Stimulated activated CD4-positive, alpha-beta T cell treated with anti-CD3 and anti-CD28 coated beads, Interleukin-15, amount 100 ng/mL, for 1 hour (primary cell): ENCODE data around the gene NCOA7.
A peak's percentile ranks its signal among the peaks of the same experiment; 100 is the strongest.
"Not testable (repeated sequence)": the region's sequence is repeated elsewhere in the genome, so short reads cannot be mapped to it uniquely, and the experiment has no call there.

Experiments used
- DNase-seq, 2 donors: peaks; one replicate each; pipeline ENCODE4 v3.0.0-alpha.2; 2020; ENCODE audit warnings: low read depth in 1 of 2, low spot score in 1 of 2

Gene NCOA7

DNA sequence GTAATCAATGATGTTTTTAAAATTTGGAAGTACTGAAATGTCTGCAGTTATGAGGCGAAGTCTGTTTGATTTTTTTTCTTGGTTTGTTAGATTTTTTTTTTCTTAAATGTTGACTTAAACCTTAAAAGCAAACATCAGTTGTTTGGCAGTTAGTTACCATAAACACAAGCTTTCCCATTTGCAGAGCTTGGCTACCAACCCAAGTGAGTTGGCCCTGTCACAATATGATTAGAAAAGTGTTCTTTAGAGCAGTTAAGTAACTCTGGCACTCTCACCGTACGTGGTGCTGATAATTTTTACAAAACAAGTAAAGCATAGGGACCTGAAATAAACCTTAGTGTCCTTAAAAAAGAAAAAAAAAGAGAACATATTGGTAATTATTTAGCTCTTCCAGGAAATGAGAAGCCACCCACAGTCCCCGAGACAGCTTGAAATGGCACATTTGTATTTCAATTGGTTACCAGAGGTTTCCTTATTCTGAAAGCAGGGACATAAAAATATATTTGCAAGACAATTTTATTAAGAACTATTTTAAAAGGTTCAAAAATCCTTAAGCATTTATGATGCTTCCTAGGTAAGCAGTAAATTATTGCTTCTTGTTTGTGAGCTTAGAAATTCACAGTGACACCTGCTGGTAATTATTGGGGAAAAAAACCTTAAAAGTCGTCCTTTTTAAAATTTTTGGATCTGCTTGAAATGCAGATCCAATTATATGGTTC lies 37.4 kb upstream of the NCOA7 start:
- DNase-seq: no peak

DNA sequence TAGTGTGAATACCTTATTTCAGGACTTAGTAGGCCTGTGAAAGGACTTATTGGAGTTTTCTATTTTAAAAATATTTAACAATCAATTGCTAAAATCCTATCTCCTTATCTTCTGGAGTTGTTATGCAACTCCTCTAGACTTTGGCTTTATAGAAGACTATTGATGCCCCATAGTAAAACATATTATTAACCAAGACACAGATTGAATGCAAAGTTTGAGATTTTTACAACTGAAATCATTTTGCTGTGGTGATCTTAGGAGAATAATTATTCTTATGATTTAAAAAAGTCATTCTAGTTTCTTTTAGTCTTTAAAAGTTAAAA lies 36.9 kb upstream of the NCOA7 start:
- no peak for DNase-seq

DNA sequence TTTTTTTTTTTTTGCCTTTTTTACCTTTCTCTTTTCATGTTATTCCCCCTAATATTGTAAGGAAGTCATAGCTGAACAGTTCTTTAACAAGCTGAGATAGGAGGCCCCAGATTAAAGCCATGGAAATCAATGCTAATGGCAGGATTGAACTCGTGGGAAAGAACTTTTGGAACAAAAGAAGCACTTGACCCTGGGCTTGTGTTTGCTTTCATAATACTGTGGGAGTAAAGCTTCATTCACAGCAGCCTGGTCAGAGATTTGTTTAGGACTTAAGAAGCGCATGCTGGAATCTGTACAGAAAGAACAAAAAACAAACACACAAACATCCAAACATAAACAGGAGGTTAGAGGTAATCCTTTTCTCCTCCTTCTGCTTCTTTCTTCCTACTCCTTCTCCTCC lies 36.2 kb upstream of the NCOA7 start:
- DNase-seq: no peak

DNA sequence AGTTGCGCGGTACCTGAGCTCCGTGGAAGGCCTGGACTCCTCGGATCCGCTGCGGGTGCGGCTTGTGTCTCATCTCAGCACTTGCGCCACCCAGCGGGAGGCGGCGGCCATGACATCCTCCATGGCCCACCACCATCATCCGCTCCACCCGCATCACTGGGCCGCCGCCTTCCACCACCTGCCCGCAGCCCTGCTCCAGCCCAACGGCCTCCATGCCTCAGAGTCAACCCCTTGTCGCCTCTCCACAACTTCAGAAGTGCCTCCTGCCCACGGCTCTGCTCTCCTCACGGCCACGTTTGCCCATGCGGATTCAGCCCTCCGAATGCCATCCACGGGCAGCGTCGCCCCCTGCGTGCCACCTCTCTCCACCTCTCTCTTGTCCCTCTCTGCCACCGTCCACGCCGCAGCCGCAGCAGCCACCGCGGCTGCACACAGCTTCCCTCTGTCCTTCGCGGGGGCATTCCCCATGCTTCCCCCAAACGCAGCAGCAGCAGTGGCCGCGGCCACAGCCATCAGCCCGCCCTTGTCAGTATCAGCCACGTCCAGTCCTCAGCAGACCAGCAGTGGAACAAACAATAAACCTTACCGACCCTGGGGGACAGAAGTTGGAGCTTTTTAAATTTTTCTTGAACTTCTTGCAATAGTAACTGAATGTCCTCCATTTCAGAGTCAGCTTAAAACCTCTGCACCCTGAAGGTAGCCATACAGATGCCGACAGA lies 31.4 kb upstream of the NCOA7 start:
- DNase-seq: no peak

DNA sequence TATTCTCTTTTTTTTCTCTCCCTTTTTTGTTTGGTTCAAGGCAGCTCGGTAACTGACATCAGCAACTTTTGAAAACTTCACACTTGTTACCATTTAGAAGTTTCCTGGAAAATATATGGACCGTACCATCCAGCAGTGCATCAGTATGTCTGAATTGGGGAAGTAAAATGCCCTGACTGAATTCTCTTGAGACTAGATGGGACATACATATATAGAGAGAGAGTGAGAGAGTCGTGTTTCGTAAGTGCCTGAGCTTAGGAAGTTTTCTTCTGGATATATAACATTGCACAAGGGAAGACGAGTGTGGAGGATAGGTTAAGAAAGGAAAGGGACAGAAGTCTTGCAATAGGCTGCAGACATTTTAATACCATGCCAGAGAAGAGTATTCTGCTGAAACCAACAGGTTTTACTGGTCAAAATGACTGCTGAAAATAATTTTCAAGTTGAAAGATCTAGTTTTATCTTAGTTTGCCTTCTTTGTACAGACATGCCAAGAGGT lies 30.8 kb upstream of the NCOA7 start:
- no peak for DNase-seq

DNA sequence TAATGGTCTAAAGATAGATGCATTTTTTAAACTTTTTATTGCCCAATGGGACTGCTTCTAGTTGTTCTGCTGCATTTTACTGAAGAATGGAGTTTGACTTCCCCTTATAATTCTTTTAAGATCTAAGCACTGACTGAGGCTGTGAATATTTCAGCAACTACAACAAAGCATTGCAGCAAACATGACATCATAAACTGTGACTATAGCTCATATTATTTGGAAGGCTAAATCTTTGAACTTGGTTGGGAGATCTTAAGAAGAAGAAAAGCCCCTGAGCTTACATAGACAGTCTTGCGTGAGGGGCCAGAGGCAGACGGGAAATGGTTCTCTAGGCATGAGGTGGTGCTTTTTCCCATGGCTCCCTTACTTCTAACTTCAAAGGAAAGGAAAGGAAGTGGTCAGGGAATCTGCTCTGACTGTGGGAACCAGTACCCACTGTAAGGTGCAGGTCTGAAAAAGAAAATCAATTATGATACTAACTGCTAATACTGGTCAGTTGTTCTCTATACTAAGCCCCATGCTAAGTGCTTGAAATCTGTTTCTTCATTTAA lies 26.6 kb upstream of the NCOA7 start:
- no peak for DNase-seq

DNA sequence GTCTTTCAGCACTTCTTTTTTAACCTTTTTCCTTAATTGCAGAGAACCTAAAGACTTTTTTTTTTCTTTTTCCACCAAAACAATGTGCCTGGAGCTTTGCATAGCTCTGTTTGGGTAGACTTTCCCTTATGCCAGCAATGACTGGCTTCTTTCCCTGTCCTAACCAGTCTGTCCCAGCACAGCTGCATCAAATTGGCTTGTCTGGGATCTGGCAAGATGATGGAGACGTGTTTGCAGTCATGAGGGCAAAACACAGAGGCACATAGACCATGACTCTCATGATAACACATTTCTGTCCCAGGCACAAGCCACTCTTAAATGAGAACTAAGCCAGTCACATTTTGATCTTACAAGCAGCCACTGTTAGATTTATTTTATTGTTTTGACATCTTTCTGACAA lies 24.8 kb upstream of the NCOA7 start:
- no peak for DNase-seq

DNA sequence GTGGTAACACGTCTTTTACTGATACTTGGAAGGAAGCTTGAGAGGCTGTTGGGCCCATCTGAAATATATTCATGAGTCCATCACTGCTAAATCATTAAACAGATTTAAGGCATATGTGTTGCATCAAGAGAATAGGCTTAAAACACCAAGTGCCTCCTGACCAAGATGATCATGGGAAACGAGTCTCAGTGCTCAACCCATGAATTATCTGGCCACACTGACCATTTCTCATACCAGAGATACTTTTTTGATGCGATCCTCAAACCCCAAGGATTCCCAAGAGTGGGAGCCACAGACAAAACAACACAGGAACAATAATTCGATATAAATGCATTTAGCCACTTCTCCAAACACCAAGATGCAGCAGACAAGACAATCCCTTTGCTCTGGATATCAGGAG lies 24.1 kb upstream of the NCOA7 start:
- no peak for DNase-seq

DNA sequence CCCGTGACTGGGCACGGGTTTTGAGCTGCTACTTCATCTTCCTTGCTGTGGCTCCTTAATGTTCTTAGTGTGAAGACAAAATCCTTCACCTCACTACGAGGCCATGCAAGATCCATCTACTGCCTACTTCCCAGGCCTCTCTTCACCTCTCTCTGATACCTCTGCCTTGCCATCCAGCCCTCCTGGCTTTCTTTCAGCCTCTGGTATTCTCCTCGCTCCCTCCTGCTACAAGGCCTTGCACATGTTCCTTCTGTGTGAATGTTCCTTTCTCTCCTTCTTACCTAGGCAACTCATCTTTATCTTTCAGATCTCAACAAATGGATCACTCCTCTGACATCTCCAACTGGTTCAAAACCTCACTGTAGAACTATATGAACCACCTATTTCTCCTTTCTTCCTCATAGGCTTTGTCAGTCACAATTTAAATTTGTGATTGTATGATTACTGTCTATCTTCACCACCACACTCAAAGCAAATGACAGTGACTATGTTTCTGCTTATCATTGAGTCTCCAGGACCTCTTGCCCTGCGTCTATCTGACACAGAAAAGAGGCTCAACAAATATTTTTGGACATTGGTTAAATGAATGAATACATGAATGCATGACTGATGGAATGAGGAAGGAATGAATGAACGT lies 21.5 kb upstream of the NCOA7 start:
- no peak for DNase-seq

DNA sequence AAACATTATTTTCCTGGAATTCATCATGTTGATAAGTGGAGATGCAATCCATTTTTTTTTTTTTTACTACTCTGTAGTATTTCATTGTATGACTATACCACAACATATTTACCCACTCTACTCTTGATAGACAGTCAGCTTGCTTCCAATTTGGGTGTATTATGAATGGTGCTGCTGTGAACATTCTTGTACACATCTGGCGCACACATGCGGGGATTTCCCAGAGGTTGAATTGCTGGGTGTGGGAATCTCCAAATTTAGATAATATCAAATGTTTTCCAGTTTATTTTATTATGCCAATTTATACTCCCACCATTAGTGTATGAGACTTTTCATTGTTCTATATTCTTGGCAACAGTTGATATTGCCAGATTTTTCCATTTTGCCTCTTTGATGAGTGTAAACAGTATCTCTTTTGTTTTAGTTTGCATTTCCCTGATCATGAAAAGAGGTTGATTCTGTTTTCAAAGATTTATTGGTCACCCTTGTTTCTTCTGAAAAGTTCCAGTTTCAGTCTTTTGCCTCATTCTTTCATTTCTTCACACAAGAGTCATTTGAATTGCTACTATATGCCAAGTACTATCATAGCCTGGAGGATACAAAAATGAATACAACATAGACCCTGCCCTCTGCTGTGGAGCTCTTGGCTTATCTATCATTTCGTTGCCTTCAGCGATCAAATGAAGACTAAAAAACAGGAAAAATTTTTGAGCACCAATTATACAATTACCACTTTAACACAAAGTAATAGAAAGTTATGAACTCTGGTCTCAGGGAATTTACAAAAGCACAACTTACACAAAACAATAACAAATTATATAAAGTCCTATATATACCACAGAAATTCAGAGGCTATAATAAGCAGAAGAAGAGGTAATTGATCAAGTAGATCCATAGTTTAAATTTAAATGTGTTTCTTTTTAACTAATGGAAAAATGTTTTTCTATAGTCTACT lies 17.1 kb upstream of the NCOA7 start:
- no peak for DNase-seq

DNA sequence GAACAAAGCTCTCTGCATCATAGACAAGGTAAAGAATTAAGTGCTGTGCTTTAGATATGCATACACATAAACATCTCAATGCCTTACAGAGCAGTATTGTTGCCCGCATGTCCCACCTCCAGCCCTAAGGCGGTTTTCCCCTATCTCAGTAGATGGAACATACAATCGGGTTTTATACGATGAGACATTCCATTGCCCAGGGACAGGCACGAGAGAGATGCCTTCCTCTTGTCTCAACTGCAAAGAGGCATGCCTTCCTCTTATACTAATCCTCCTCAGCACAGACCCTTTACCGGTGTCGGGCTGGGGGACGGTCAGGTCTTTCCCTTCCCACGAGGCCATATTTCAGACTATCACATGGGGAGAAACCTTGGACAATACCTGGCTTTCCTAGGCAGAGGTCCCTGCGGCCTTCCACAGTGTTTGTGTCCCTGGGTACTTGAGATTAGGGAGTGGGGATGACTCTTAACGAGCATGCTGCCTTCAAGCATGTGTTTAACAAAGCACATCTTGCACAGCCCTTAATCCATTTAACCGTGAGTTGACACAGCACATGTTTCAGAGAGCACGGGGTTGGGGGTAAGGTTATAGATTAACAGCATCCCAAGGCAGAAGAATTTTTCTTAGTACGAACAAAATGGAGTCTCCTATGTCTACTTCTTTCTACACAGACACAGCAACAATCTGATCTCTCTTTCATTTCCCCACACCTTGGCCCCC lies 14.5 kb upstream of the NCOA7 start:
- not testable (repeated sequence) for DNase-seq

DNA sequence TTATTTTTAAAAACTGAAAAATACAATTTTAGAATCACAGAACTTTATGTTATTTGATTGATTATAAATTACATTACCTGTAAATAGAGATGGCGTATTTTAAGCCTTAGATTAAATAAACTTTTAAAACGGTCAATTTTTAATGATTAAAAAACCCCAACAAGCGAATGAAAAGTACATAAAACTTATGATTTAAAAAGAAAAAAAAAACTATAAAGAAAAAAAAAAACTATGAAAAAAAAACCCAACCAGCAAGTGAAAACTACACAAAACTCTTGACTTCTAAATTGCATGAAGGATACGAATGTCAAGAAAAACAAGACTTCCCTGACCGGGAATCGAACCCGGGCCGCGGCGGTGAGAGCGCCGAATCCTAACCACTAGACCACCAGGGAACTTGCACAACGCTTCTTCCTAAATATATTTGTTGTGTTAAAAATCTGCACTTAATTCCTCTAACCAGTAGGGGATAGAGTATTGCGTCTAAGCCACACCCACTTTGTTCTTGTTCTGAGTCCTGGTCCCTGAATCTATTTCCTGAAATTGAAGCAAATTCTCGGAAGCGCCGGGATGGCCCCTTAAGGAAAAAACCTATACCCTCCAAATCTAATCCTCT lies 10.7 kb upstream of the NCOA7 start:
- DNase-seq: peak; percentile 71 to 79

DNA sequence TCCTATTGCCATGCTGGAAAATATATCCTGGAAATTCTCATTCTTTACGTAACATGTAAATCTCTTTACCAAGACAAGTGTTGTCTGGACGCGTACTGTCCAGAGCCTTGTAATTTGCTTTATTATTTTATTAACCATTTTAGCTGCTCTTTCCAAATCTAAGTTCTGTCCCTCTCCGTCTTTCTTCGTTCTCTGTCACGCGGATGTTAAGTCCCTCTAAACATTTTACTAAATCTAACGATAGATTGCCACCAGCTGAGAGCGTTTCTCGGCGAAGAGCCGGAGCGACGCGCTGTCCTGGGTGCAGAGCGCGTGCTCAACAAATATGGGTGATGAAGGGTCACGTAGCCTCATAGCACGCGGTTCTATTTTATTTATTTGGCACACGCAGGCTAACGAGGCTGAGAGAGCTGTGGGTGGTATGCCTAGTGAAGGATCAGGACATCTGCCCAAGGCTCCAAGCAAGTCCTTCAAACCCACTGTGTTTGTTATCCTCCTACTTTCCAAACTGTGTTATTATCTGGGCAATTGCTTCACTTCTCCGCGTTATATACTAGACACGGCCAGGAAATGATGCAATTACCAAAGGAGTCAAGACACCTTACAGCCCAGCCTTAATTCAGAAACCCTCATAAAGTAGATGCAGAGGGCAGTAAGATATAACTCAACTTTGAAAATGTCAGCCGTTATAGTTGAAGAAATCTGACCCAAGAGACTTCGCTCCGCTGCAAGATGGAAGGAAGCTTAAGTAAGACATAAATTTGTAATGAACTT lies 10.0 kb upstream of the NCOA7 start:
- peak; percentile 20 to 33 for DNase-seq

DNA sequence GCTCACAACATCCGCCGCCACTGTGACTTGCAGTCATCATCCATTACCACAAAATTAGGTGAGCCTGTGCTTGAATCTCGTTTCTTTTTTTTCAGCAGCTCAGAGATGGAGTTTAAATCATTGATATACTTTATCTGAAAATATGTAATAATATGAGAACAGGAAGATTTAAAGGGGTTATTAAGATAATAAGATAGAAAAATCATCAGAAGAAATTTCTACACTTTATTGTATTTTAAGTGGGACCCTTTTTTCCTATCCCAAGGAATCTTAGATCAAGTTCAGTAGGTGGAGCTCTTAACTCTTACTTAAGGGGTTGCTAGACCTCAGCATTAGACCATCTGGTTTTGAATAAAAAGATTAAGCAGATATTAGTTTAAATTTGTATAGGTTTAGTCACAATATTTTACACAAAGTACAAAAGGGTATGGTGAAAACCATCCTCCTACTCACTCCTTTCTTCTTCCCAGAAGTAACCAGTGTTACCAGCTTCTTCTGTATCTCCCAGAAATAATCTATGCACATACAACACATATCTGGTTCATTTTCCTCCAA lies 9.4 kb upstream of the NCOA7 start:
- no peak for DNase-seq

DNA sequence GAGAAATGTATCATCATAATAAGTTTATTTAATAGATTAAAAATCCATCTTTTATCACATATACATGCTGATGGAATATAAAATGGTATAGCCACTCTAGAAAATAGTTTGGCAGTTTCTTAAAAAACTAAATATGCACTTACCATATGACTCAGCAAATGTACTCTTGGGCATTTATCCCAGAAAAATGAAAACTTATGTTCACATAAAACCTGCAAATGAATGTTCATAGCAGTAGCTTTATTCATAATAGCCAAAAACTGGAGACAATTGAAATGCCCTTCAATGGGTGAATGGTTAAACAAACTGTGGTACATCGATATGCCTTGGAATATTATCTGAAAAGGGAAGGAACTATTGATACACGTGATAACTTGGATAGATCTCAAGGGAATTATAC lies 6.4 kb upstream of the NCOA7 start:
- no peak for DNase-seq

DNA sequence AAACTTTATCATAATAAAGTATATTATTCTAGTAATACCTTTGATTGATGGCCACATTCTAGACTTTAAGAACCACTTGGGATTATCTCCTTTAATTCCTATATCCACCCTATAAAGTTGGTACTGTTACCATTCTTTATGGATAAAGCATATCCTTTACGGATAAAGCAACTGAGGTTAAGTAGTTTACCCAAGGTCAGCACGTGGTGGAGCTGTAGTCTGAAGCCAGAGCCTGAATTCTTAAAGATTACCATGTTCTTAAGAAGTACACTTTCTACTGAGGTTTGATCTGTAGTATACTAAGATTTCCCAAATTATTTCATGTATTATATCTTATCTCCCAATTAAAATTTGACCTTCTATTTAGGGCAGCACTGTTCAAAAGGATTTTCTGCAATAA lies 3.0 kb upstream of the NCOA7 start:
- no peak for DNase-seq

DNA sequence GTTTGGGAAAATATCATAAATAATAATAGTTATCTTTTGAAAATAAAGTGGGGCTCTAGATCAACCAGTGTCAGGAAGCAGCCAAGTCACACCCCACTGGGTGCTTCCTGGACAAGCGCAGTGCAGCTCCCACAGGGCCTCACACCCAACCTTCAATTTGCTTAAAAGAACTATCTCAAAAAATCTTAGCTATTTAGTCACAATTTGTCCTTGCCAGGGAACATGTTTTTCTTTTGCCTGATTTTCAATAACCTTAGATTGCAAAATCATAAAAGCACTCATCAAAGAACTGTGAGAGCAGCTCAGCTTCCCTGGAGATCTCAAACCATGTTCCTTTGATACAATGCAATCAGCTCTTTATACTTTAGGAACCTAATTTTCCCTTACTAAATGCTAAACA lies 1.6 kb upstream of the NCOA7 start:
- DNase-seq: no peak

DNA sequence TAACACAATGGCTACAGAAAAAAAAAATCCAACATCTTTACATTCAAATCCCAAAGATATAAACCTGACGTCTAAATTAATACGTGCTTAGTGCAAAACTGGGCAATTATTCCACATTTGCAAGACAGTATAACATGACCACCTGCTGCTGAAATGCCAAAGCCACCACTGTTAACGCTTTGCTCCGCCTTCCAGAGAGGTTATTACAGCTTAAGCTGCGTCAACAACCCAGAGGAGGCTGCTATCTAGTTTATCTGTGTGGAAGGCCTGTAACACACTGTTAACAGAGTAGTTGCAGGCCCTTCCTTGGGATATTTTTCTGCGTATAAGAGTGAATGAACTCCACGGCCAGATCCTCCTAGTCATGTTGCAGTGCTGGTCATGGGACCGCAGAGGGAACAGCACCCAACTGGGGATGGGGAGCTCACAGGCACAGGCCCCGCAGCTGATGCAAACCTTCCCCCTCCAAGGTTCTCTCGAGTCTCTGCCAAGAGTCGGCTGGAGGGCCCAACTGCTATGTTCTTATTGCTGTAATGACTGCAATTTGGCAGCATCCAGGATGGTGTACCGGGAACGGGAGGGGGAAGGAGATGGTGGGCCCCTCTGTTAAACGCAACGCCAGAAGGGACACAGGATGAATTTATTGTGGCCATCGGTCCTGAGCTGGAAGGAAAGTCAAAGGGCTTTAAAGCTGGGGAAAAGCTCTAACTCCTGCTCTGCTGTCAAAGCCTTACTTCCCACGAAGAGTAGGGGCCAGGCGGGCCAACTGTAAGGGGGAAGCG lies 993 bp upstream of the NCOA7 start:
- peak in 1 of 2 donors; percentile 13 for DNase-seq
